GM12874 (cell line): Measurements from ENCODE around the gene RNASE11.

Experiments used
- CTCF ChIP-seq: IDR thresholded peaks from 2 replicates; pipeline ENCODE4 v1.5.1; 2011; ENCODE audit warnings: low read depth, mild to moderate bottlenecking, control low read depth, low read length, moderate library complexity; ENCODE audit not compliant: insufficient read depth

RNASE11 gene

DNA sequence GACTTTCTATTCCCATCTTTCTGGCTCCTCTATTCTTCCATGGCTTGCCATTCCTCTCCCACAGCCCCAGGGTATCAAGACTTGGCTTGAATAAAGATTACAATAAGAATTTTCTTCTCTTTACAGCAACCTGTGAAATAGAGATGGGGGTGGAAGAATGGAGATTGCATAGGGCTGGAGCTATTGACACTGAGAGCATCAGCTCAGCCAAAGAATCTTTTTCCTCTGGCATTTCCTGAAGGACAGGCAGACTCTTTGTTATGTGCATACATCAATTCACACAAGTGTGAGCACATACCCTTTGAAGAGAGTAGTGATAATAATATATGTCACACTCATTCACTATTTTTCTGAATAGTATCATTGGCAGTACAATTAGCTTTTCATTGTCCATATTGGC is 4.7 kb downstream of the RNASE11 start:
- no peak for TF ChIP-seq CTCF

DNA sequence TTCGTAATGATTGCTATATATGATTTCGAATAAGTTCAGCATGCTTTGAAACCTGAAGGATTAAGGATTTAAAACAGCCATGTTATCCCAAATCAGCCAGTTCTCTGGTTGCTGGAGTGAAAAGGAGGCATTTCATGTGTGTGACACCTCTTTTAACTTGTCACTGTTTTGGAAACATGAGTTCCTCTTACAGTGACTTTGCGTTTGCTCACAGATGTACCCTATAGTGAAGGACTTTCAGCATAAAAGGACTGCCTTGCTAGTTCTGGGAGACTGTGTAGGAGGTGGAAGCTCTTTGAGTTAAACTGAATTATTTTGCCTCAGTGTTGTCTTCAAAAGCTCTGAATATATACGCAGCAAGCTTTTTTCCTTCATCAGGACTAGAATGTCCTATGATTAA is 7.6 kb downstream of the RNASE11 start:
- TF ChIP-seq CTCF, result no peak

GRCh38 chr14:20578784-20579502 is 8.9 kb downstream of the RNASE11 start:
- no peak for TF ChIP-seq CTCF

- no peak for TF ChIP-seq CTCF
These were observed 9.5 kb downstream of the RNASE11 start for GRCh38 chr14:20578325-20578724.

- no peak for TF ChIP-seq CTCF
These were observed 18.7 kb downstream of the RNASE11 start for GRCh38 chr14:20569066-20569465.

- TF ChIP-seq CTCF, result no peak
These were observed 19.4 kb downstream of the RNASE11 start for GRCh38 chr14:20568393-20568792.

DNA sequence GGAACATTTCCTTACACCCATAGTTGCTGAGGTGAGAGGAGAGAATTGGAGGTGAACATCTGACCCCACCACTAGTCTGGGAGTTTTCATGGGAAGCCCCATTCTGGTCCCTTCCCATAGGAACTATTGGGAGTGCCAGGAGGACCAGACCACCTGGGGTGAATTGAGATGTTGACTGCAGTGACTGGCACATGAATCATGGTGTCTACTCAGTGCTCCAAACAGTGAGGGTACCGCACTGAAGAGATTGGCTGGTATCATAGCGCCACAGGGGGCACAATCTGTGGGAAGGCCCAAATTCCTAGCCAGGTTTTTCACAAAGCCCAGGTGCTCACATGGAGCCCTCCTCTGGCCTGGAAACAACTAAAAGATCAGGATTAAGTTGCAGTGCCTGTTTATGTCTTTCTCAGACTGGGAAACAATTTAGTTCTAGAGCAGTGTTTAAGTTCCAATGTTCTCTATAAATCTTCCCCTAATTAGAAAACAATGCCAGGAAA is 23.3 kb downstream of the RNASE11 start:
- no peak for TF ChIP-seq CTCF
